CD4-positive, alpha-beta memory T cell (primary cell): ENCODE results near the gene TEKT1. TPM values are rescaled to one million over a fixed set of nuclear protein-coding genes. Genes with fewer than 3 reads are reported as not detected.
A peak's percentile ranks its signal among the peaks of the same experiment; 100 is the strongest.
"Not testable (repeated sequence)": the region's sequence is repeated elsewhere in the genome, so short reads cannot be mapped to it uniquely, and the experiment has no call there.

Experiments used
- CTCF ChIA-PET: fragments of 350-600 bp; sonication (Branson Sonifier 250); formaldehyde crosslinking; loops from one replicate; lab custom pipeline; 2021; ENCODE audit warnings: inconsistent platforms; ENCODE audit not compliant: partially characterized antibody; lab: Charles Lee
- POLR2A ChIA-PET: fragments of 350-600 bp; sonication (Branson Sonifier 250); formaldehyde crosslinking; loops from one replicate; lab custom pipeline; 2021; ENCODE audit not compliant: partially characterized antibody; lab: Charles Lee
- DNase-seq, 5 donors: peaks; one replicate each; pipeline versions ENCODE4 v3.0.0 to v3.0.0-alpha.2; 2020 to 2022; ENCODE audit warnings: mixed read lengths in 1 of 5
- H3K27ac ChIP-seq: one replicate; pipeline ENCODE4 v1.7.0; 2013; ENCODE audit warnings: low read depth, low read length
- H3K27me3 ChIP-seq: 2 replicates; pipeline ENCODE4 v1.7.0; 2013; ENCODE audit warnings: mild to moderate bottlenecking, low read length, moderate library complexity; ENCODE audit not compliant: insufficient read depth
- H3K36me3 ChIP-seq: 2 replicates; pipeline ENCODE4 v1.7.0; 2013; ENCODE audit warnings: mild to moderate bottlenecking, low read length, moderate library complexity; ENCODE audit not compliant: insufficient read depth
- H3K4me1 ChIP-seq: 2 replicates; pipeline ENCODE4 v1.7.0; 2013; ENCODE audit warnings: mild to moderate bottlenecking, low read length, moderate library complexity; ENCODE audit not compliant: insufficient read depth
- H3K4me3 ChIP-seq, 2 donors: one replicate each; pipeline ENCODE4 v1.7.0; 2013; ENCODE audit warnings: low read length in 2 of 2, mild to moderate bottlenecking in 1 of 2
- H3K9me3 ChIP-seq, 2 donors: one replicate each; pipeline ENCODE4 v1.7.0; 2013; ENCODE audit warnings: low read length in 2 of 2, control low read depth in 1 of 2; ENCODE audit not compliant: control insufficient read depth in 1 of 2
- H3K27ac Mint-ChIP-seq, 7 donors: one replicate each; pipeline ENCODE4 v1.8.0; 2020 to 2021; ENCODE audit warnings: mixed read lengths in 7 of 7, mild to moderate bottlenecking in 6 of 7, inconsistent platforms in 3 of 7, moderate library complexity in 3 of 7
- H3K27me3 Mint-ChIP-seq, 2 donors: one replicate each; pipeline ENCODE4 v1.8.0; 2020 to 2021; ENCODE audit warnings: mixed read lengths in 2 of 2
- H3K36me3 Mint-ChIP-seq, 2 donors: one replicate each; pipeline ENCODE4 v1.8.0; 2020 to 2021; ENCODE audit warnings: mixed read lengths in 2 of 2, inconsistent platforms in 1 of 2, mild to moderate bottlenecking in 1 of 2
- H3K4me1 Mint-ChIP-seq, 4 donors: one replicate each; pipeline ENCODE4 v1.8.0; 2020 to 2021; ENCODE audit warnings: mixed read lengths in 4 of 4, mild to moderate bottlenecking in 1 of 4
- H3K4me3 Mint-ChIP-seq, 8 donors: one replicate each; pipeline ENCODE4 v1.8.0; 2020 to 2021; ENCODE audit warnings: mixed read lengths in 8 of 8, mild to moderate bottlenecking in 7 of 8, moderate library complexity in 6 of 8, inconsistent platforms in 3 of 8
- H3K9me3 Mint-ChIP-seq, 8 donors: one replicate each; pipeline ENCODE4 v1.8.0; 2020 to 2021; ENCODE audit warnings: mixed read lengths in 8 of 8, mild to moderate bottlenecking in 5 of 8, inconsistent platforms in 3 of 8, moderate library complexity in 1 of 8
- intact Hi-C: fragments of 100-400 bp; cut with micrococcal nuclease; formaldehyde crosslinking; loops from one replicate; pipeline ENCODE4 v1.15.1; 2023
- polyA plus RNA-seq, 2 donors: library from polyadenylated mRNA; unstranded; fragments of 300-500 nt; fragmentation: Illumina TruSeq; gene quantifications; one replicate each; pipeline ENCODE4 v1.2.3, GENCODE V29; 2021
- total RNA-seq, 2 experiments: library from RNA; stranded (reverse); gene quantifications; one replicate each; pipeline ENCODE4 v1.2.3, GENCODE V29; 2021

TEKT1 gene
- total and polyA plus RNA-seq, 4 experiments from 2014 or later = not detected

DNA sequence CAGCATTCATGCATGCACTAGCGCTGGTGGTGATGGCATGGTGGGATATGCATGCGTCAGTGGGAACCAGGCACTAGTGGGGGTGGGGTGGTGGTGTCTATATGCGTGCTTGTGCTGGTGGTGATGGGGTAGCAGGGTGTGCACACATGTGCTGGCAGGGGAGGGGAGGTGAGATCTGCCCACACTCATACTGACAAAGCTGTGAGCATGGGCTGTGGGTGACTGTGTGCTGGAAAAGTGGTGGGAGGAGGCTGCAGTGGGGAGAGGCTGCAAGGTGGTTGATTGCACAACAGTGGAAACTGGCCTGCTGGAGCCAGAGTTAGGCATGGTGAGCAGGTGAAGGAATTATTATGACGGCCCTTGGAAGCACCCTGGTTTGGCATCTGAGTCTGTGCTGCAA, 31.3 kb upstream of the TEKT1 start:
- DNase-seq = no peak
- peaks cover 0 to 2% of the 10 kb centered on the region in 2 donors for H3K36me3 Mint-ChIP-seq
- H3K9me3 Mint-ChIP-seq = peaks cover 0 to 2% (median 0%) of the 10 kb centered on the region in 8 donors
- intact Hi-C loops = no loop called here
- Histone ChIP-seq H3K27me3 (no peaks in the 10 kb centered on the region), H3K27ac (no peak overlapping the region), H3K4me1 (no peaks in the 10 kb centered on the region), H3K36me3 (no peaks in the 10 kb centered on the region), H3K4me3 (no peak overlapping the region), H3K9me3 (no peaks in the 10 kb centered on the region)
- H3K27ac Mint-ChIP-seq = no peak overlapping the region
- H3K27me3 Mint-ChIP-seq = peaks cover 23 to 29% of the 10 kb centered on the region in 2 donors
- ChIA-PET POLR2A (no interaction called here), CTCF (no interaction called here)
- peaks cover 0 to 6% (median 4%) of the 10 kb centered on the region in 4 donors for H3K4me1 Mint-ChIP-seq
- no peak overlapping the region for H3K4me3 Mint-ChIP-seq

GRCh38 chr17:6862122-6862521, 30.6 kb upstream of the TEKT1 start:
- Mint-ChIP-seq H3K27ac (no peak overlapping the region), H3K27me3 (peaks cover 21 to 26% of the 10 kb centered on the region in 2 donors), H3K36me3 (peaks cover 0 to 2% of the 10 kb centered on the region in 2 donors), H3K4me3 (no peak overlapping the region), H3K9me3 (peaks cover 0 to 2% (median 0%) of the 10 kb centered on the region in 8 donors), H3K4me1 (peaks cover 0 to 6% (median 4%) of the 10 kb centered on the region in 4 donors)
- no peaks in the 10 kb centered on the region for H3K36me3 ChIP-seq
- no peaks in the 10 kb centered on the region for H3K9me3 ChIP-seq
- intact Hi-C loops = no loop called here
- H3K4me3 ChIP-seq = no peak overlapping the region
- H3K4me1 ChIP-seq = no peaks in the 10 kb centered on the region
- DNase-seq = no peak
- ChIA-PET CTCF (interaction anchor here (2.0 kb wide), 1 partner anchor 19 kb away, joined by 6 read pairs; no protein-coding TSS in a partner anchor), POLR2A (no interaction called here)
- no peaks in the 10 kb centered on the region for H3K27me3 ChIP-seq
- no peak overlapping the region for H3K27ac ChIP-seq

- H3K9me3 Mint-ChIP-seq = peaks cover 0 to 2% (median 0%) of the 10 kb centered on the region in 8 donors
- H3K4me3 Mint-ChIP-seq = no peak overlapping the region
- no peaks in the 10 kb centered on the region for H3K36me3 ChIP-seq
- H3K9me3 ChIP-seq = no peaks in the 10 kb centered on the region
- H3K4me3 ChIP-seq = no peak overlapping the region
- H3K4me1 ChIP-seq = no peaks in the 10 kb centered on the region
- peaks cover 0 to 2% of the 10 kb centered on the region in 2 donors for H3K36me3 Mint-ChIP-seq
- POLR2A ChIA-PET = no interaction called here
- H3K27ac Mint-ChIP-seq = no peak overlapping the region
- no peak overlapping the region for H3K27ac ChIP-seq
- peaks cover 0 to 14% (median 6%) of the 10 kb centered on the region in 4 donors for H3K4me1 Mint-ChIP-seq
- intact Hi-C loops = no loop called here
- peaks cover 22 to 23% of the 10 kb centered on the region in 2 donors for H3K27me3 Mint-ChIP-seq
- no peaks in the 10 kb centered on the region for H3K27me3 ChIP-seq
- DNase-seq = no peak
- CTCF ChIA-PET = no interaction called here
Observed at GRCh38 chr17:6857904-6858303, 26.4 kb upstream of the TEKT1 start.

DNA sequence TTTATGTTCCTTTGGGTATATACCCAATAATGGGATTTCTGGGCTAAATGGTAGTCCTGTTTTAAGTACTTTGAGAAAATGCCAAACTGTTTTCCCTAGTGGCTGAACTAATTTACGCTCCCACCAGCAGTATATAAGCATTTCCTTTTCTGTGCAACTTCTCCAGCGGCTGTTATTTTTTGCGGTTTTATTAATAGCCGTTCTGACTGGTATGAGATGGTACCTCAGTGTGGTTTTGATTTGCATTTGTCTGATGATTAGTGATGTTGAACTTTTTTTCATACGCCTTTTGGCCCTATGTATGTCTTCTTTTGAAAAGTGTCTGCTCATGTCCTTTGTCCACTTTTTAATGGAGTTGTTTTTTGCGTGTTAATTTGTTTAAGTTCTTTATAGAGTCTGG, 25.8 kb upstream of the TEKT1 start:
- CTCF ChIA-PET = no interaction called here
- Histone ChIP-seq H3K9me3 (no peaks in the 10 kb centered on the region), H3K4me1 (no peaks in the 10 kb centered on the region), H3K27ac (no peak overlapping the region), H3K36me3 (no peaks in the 10 kb centered on the region), H3K27me3 (no peaks in the 10 kb centered on the region), H3K4me3 (no peak overlapping the region)
- Mint-ChIP-seq H3K36me3 (peaks cover 0 to 1% of the 10 kb centered on the region in 2 donors), H3K4me1 (peaks cover 0 to 10% (median 6%) of the 10 kb centered on the region in 4 donors), H3K27ac (peak overlapping the region in 1 of 7 donors; percentile 50), H3K9me3 (peaks cover 0 to 2% (median 0%) of the 10 kb centered on the region in 8 donors), H3K27me3 (peaks cover 17 to 18% of the 10 kb centered on the region in 2 donors), H3K4me3 (no peak overlapping the region)
- DNase-seq = no peak
- POLR2A ChIA-PET = no interaction called here
- intact Hi-C loops = no loop called here

GRCh38 chr17:6856051-6856450, 24.5 kb upstream of the TEKT1 start:
- H3K9me3 ChIP-seq = no peaks in the 10 kb centered on the region
- H3K27me3 Mint-ChIP-seq = peaks cover 13 to 15% of the 10 kb centered on the region in 2 donors
- H3K36me3 ChIP-seq = no peaks in the 10 kb centered on the region
- peaks cover 0 to 2% (median 0%) of the 10 kb centered on the region in 8 donors for H3K9me3 Mint-ChIP-seq
- DNase-seq = no peak
- CTCF ChIA-PET = interaction anchor here (1.3 kb wide), 1 partner anchor 13 kb away, joined by 8 read pairs; no protein-coding TSS in a partner anchor
- H3K27ac ChIP-seq = no peak overlapping the region
- no peak overlapping the region for H3K4me3 ChIP-seq
- no peaks in the 10 kb centered on the region for H3K27me3 ChIP-seq
- POLR2A ChIA-PET = interaction anchor here (1.1 kb wide), 1 partner anchor 12 kb away, joined by 3 read pairs; no protein-coding TSS in a partner anchor
- no peaks in the 10 kb centered on the region for H3K4me1 ChIP-seq
- H3K36me3 Mint-ChIP-seq = no peaks in the 10 kb centered on the region
- H3K4me1 Mint-ChIP-seq = peaks cover 0 to 8% (median 4%) of the 10 kb centered on the region in 4 donors
- intact Hi-C loops = no loop called here
- H3K4me3 Mint-ChIP-seq = no peak overlapping the region
- H3K27ac Mint-ChIP-seq = no peak overlapping the region

DNA sequence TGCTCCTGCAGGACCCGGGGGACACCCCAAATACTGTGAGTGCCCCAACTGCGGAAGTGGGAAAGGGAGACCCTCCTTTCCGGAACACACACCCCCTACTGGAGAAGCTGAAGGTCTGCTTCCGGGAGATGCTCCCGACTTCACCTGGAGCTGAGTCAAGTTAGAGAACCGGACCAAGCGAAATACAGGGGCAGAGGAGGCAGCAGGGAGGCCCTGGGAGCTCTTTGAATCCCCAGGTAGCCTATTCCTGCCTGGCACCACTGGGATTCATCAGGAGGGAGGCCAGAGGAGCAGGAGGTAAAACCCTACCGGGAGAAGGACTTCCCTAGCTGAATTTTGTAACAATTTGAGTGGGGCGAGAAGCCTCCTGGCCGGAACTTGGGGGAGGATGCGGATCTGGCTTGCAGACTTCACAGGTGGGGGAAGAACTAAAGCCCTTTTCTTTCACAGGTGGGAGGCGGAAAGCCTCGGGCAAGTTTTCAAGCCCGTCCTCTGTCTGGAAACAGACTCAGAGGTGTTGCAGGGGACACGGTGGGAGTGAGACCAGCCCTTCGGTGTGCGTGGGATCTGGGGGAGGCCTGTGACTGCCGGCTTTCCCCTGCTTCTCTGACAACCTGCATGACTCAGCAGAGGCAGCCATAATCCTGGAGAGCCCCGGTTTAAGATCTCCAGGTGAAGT, 22.4 kb upstream of the TEKT1 start:
- Histone ChIP-seq H3K4me3 (no peak overlapping the region), H3K4me1 (no peaks in the 10 kb centered on the region), H3K27ac (peak overlapping the region; percentile 17), H3K27me3 (no peaks in the 10 kb centered on the region), H3K9me3 (no peaks in the 10 kb centered on the region), H3K36me3 (no peaks in the 10 kb centered on the region)
- DNase-seq = peak in 1 of 5 donors; percentile 10
- ChIA-PET CTCF (interaction anchor here (1.7 to 2.1 kb wide), 2 partner anchors 11 kb away, joined by 4 to 16 read pairs; no protein-coding TSS in a partner anchor), POLR2A (no interaction called here)
- peaks cover 0 to 8% (median 3%) of the 10 kb centered on the region in 4 donors for H3K4me1 Mint-ChIP-seq
- no peaks in the 10 kb centered on the region for H3K9me3 Mint-ChIP-seq
- peak overlapping the region in 3 of 7 donors; percentile 33 to 50 (median 45) for H3K27ac Mint-ChIP-seq
- peak overlapping the region in 7 of 8 donors; percentile 35 to 73 (median 65) for H3K4me3 Mint-ChIP-seq
- H3K36me3 Mint-ChIP-seq = no peaks in the 10 kb centered on the region
- H3K27me3 Mint-ChIP-seq = peaks cover 11 to 19% of the 10 kb centered on the region in 2 donors
- intact Hi-C loops = no loop called here

DNA sequence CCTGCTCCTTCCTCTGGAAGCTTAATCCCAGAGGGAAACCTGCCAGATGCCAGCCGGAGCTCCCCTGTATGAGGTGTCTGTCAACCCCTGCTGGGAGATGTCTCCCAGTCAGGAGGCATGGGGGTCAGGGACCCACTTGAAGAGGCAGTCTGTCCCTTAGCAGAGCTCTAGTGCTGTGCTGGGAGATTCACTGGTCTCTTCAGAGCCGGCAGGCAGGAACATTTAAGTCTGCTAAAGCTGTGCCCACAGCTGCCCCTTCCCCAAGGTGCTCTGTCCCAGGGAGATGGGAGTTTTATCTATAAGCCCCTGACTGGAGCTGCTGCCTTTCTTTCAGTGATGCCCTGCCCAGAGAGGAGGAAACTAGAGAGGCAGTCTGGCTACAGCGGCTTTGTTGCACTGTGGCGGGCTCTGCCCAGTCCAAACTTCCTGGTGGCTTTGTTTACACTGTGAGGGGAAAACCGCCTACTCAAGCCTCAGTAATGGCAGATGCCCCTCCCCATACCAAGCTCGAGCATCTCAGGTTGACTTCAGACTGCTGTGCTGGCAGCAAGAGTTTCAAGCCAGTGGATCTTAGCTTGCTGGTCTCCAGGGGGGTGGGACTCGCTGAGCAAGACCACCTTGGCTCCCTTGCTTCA, 17.1 kb upstream of the TEKT1 start:
- peaks cover 12 to 30% of the 10 kb centered on the region in 2 donors for H3K27me3 Mint-ChIP-seq
- H3K4me3 ChIP-seq, CTCF ChIA-PET, H3K4me1 Mint-ChIP-seq, H3K4me3 Mint-ChIP-seq, H3K9me3 Mint-ChIP-seq, H3K36me3 ChIP-seq, H3K27ac Mint-ChIP-seq, intact Hi-C loops, H3K36me3 Mint-ChIP-seq, H3K9me3 ChIP-seq, DNase-seq, H3K27ac ChIP-seq, H3K27me3 ChIP-seq, H3K4me1 ChIP-seq, POLR2A ChIA-PET: not testable (repeated sequence)
